GM19372 (cell line): ENCODE measurements around the gene NRM.

Experiments used
- ATAC-seq: cut with Tn5 transposase; IDR thresholded peaks from one replicate; pipeline ENCODE4 v1.9.1; 2021; ENCODE audit warnings: mild to moderate bottlenecking, low read depth, moderate library complexity; ENCODE audit not compliant: unreplicated experiment

NRM gene

DNA sequence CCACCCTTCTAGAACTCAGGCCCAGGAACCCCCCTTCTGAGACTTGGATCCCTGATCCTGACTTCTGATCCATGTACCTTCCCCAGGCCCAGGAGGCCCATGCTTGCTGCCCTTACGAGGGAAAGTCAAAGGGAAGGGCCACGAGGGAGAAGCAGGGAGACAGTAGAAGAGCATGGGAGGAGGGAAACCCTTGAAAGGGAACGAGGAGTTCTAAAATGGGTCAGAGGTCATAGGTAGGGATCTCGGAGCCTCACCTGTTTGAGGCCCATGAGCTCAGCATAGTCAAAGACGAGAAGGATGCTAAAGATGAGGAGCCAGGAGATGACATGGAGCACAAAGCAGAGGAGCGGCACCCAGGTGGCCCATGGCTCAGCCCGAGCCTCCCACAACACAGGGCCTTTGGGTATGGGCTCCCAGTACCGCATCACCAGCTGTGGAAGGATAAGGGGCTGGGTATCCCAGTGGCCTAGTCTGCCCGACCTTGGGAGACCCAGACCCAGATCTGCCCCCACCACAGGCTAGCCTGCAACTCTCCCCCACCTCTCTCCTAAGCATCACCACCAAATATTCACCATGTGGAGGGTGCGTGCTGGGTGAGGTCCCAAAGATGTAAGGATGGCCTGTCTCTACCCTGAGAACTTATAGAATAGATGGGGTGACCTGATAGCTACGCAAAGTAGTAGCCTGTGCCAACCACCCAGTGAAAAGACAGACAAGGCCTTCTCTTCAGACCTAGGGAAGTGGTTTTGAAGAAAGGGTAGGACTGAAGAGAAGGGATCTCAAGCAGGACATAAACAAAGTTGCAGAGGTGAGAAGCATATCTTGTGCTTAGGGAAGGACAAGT is 1.5 kb downstream of the NRM start:
- ATAC-seq: no peak

- no peak for ATAC-seq
Measured at GRCh38 chr6:30688569-30688968, 2.2 kb downstream of the NRM start.

GRCh38 chr6:30687659-30688431 is 2.9 kb downstream of the NRM start:
- ATAC-seq: no peak

- peak; percentile 52 for ATAC-seq
Measured at GRCh38 chr6:30686908-30687658, 3.7 kb downstream of the NRM start.

- ATAC-seq: no peak
Measured at GRCh38 chr6:30686009-30686907, 4.5 kb downstream of the NRM start, which contains the start of gene PPP1R18. PPP1R18 (minus strand) TSS chr6:30686645; CDS start chr6:30686018, 627 bp downstream.

DNA sequence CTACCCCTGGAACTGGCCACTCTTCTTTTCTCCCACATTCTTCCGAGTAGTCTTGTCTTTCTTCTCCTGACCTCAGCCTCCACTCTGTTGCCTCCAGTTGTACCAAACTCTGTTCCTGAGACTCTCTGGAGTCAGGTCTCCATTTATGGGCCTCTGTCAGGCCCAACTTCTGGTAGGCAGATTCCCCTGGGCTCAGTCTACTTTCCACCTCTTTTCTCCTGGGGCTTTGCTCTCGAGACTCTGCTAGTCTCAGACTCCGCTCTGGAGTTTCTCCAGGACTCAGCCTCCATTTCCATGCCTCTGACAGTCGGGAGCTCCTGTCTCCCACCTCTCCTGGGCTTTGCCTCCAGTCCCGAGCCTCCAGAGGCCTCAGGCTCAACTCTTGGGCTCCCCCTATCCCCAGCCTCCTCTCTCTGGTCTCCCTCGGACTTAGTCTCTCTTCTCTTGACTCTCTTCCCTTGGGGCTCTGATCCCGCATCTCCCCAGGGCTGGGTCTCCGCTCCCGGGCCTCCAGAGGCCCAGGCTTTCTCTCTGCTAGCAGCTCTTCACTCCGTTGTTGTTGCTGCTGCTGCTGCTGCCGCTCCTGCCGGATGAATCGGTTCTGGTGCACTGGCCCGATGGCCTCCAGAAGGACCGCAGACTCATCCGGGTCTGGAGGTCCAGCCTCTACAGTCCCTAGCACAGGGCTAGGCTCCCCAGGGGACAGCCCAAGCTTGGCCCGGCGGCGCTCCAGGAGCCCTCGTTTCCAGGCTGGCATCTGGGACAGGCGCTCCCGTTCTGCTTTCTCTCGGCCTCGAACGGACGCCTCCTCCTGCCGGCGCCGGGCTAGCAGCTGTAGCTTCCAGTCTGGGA is 5.4 kb downstream of the NRM start:
- no peak for ATAC-seq

DNA sequence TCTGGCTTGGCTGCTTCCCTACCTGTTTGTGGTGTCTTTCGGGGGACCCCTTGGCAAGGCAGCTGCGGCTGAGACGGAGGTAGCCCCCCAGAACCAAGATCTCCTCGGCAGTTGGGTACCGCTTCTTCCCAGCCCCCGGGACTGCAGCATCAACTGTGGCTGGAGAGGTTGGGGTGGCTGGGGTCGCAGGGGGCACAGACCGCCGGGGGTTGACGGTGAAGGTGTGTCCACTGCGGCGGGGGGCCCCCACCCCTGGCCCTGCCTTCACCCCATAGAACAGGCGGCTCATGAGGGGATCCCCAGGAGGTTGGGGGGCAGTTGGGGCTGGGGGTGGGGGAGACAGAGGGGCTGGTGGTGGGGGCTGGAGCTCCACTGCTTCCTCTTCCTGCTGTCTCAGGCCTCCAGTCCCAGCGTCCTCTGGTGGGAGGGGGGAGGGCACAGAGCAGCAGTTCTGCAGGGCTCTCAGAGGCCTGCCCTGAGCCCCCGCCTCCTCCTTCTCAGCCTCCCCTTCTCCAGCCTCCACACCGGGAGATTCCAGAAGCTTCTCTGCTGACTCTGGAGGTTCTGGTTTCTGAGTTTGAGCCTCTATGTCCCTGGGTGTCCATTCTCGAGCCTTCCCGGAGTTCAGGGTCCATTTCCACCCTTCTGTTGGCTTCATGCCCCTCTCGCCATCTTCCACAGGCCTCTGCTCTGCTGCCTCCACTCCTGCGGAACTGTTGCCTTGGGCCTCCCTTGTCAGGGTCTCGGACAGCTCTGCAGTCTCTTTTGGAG is 6.2 kb downstream of the NRM start:
- ATAC-seq: no peak

DNA sequence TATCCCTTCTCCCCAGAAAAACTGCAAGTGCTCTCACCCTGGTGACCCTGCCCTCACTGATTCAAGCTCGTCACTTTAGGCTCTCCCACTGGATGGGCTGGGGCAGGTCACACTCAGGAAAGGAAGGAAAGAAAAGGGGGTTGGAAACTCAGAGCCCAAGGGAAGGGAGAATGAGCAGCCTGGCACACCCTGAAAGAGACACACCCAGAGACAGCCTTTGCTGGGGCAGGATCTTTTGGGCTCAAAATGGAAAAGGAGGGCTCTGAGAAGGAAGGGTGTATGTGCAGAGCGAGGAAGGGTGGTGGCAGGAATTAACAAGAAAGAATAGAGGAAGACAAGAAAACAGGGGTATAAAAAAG is 6.8 kb downstream of the NRM start:
- ATAC-seq: no peak

- ATAC-seq: no peak
Measured at GRCh38 chr6:30683183-30683979, 7.4 kb downstream of the NRM start.

GRCh38 chr6:30682143-30683117 is 8.4 kb downstream of the NRM start:
- peak; percentile 44 for ATAC-seq

DNA sequence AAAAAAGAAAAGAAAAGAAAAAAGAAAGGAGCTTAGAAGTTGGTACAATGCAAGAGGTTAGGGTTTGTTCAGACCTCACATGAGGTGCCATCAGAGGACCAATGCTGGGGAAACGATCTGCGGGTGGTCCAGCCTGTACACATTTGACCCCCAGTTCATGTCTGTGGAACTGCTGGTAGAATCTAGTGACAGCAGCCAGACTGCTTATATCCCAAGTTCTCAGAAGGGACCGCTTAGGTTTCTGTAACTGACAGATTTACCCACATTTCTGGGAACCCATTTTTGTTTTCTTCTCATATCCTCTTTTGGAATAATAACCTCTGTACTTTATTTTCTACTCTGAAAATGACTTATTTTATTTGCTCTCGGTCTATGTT is 9.0 kb downstream of the NRM start:
- ATAC-seq: no peak

GRCh38 chr6:30679765-30680535 is 10.8 kb downstream of the NRM start:
- ATAC-seq: no peak

DNA sequence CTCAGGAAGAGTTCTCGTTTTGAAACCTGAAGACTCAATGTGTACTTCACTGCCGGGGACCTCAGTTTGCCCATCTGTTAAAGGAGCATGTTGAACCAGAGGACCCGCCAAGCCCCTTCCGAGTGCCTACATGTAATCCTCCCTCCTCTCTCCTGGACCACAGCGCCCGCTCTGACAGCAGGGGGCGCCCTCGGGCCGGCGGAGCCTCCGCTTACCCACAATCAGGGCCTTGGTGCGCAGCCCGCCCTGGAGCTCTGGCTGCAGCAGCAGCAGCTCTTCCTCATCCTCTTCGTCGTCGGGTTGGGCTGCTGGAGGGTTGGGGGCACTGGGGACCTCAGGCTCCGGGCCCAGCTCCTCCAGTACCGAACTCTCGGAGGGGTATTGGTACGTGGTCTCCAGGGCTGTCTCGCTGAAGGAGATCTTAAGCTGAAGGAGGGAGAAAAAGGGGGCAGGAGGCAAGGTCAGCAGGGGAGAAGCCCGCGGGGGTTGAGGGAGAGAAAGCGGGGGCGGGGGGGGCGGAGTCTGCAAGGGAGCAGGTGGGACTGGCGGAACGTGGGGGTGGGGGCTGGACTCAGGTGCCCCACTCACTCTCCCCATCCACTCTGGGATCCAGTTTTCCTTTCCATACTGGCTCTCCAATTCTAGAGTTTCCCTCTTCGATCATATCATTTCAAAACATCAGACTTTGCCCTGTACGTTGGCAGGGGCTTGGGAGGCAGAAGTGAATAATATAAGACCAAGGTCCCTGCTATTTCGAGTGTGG is 11.6 kb downstream of the NRM start:
- ATAC-seq: no peak

GRCh38 chr6:30676660-30677285 is 14.0 kb downstream of the NRM start:
- ATAC-seq: no peak
